Hepatocyte (in vitro differentiated cells): ENCODE results near the gene SPSB2. TPM values are rescaled to one million over a fixed set of nuclear protein-coding genes. Genes with fewer than 3 reads are reported as not detected.

Experiments used
- DNase-seq: peaks from one replicate; pipeline ENCODE4 v3.0.0-alpha.2; 2016; ENCODE audit warnings: low spot score
- H2AFZ ChIP-seq: fragments of 200-600 bp; sonication (generic); 2 replicates; pipeline ENCODE4 v1.6.0; 2016; ENCODE audit warnings: antibody characterized with exemption, mild to moderate bottlenecking
- H3K27ac ChIP-seq: fragments of 200-600 bp; sonication (generic); 2 replicates; pipeline ENCODE4 v1.5.1; 2016; ENCODE audit warnings: mild to moderate bottlenecking
- H3K27me3 ChIP-seq: fragments of 200-600 bp; sonication (generic); 2 replicates; pipeline ENCODE4 v1.6.1; 2016
- H3K36me3 ChIP-seq: fragments of 200-600 bp; sonication (generic); replicated peaks from 2 replicates; pipeline ENCODE4 v1.5.1; 2016; ENCODE audit warnings: low read depth; ENCODE audit not compliant: insufficient read depth
- H3K4me1 ChIP-seq: fragments of 200-600 bp; sonication (generic); 2 replicates; pipeline ENCODE4 v1.5.1; 2016; ENCODE audit warnings: mild to moderate bottlenecking, moderate library complexity; ENCODE audit not compliant: insufficient read depth
- H3K4me2 ChIP-seq: fragments of 200-600 bp; sonication (generic); 2 replicates; pipeline ENCODE4 v1.6.0; 2016
- H3K4me3 ChIP-seq: fragments of 200-600 bp; sonication (generic); 2 replicates; pipeline ENCODE4 v1.5.1; 2016; ENCODE audit warnings: mild to moderate bottlenecking
- H3K79me2 ChIP-seq: fragments of 200-600 bp; sonication (generic); 2 replicates; pipeline ENCODE4 v1.6.0; 2017; ENCODE audit warnings: mild to moderate bottlenecking
- H3K9me2 ChIP-seq: fragments of 200-600 bp; sonication (generic); replicated peaks from 2 replicates; pipeline ENCODE4 v1.6.0; 2017; ENCODE audit warnings: mild to moderate bottlenecking; ENCODE audit not compliant: insufficient read depth
- H3K9me3 ChIP-seq: fragments of 200-600 bp; sonication (generic); 2 replicates; pipeline ENCODE4 v1.5.1; 2016; ENCODE audit warnings: low read depth, mild to moderate bottlenecking
- H4K20me1 ChIP-seq: fragments of 200-600 bp; sonication (generic); 2 replicates; pipeline ENCODE4 v1.6.0; 2016; ENCODE audit warnings: mild to moderate bottlenecking; ENCODE audit not compliant: insufficient read depth, poor library complexity, severe bottlenecking
- CTCF ChIP-seq: fragments of 200-600 bp; sonication (generic); IDR thresholded peaks from 2 replicates; pipeline ENCODE4 v1.5.1; 2016; ENCODE audit warnings: antibody characterized with exemption, mild to moderate bottlenecking; ENCODE audit not compliant: poor library complexity
- EZH2 ChIP-seq: fragments of 200-600 bp; sonication (generic); IDR thresholded peaks from 2 replicates; pipeline ENCODE4 v1.6.1; 2016; ENCODE audit warnings: antibody characterized with exemption, mild to moderate bottlenecking, borderline replicate concordance
- EZH2phosphoT487 ChIP-seq: fragments of 200-600 bp; sonication (generic); IDR thresholded peaks from one replicate; pipeline ENCODE4 v1.6.1; 2018; ENCODE audit warnings: antibody characterized with exemption, mild to moderate bottlenecking, low read depth, moderate library complexity; ENCODE audit not compliant: unreplicated experiment, severe bottlenecking
- WGBS: methylation state at CpG from one replicate; pipeline ENCODE4 v1.1.6; 2016; ENCODE audit warnings: low lambda C conversion rate; ENCODE audit errors: missing lambda C conversion rate; 5-methylcytosine and 5-hydroxymethylcytosine counted together
- polyA plus RNA-seq: library from polyadenylated mRNA; unstranded; fragments of >200 nt; fragmentation: Nextera tagmentation; extraction: Ambion mirVana; gene quantifications from 2 replicates; pipeline ENCODE4 v1.2.1, GENCODE V29; 2016
- total RNA-seq: library from RNA; depleted of rRNA; stranded (reverse); fragments of >200 nt; gene quantifications from 2 replicates; pipeline ENCODE4 v1.2.3, GENCODE V29; 2014

The SPSB2 gene
- total and polyA plus RNA-seq, 2 experiments from 2014 or later: 11.0 to 14.1 TPM

GRCh38 chr12:6863033-6863432, 10.1 kb downstream of the SPSB2 start:
- H3K9me2 ChIP-seq: no peaks in the 10 kb centered on the region
- no peak overlapping the region for H3K4me2 ChIP-seq
- H3K9me3 ChIP-seq: no peaks in the 10 kb centered on the region
- no peak for DNase-seq
- no peak overlapping the region for H2AFZ ChIP-seq
- no peaks in the 10 kb centered on the region for H3K4me1 ChIP-seq
- no peaks in the 10 kb centered on the region for H3K27me3 ChIP-seq
- WGBS: 98% methylated on average over 11 of the region's 11 CpGs
- H4K20me1 ChIP-seq: peaks cover under 1% of the 10 kb centered on the region
- no peaks in the 10 kb centered on the region for H3K36me3 ChIP-seq
- TF ChIP-seq CTCF (no peak), EZH2phosphoT487 (no peak), EZH2 (no peak)
- peaks cover 6% of the 10 kb centered on the region for H3K79me2 ChIP-seq
- no peak overlapping the region for H3K27ac ChIP-seq
- no peak overlapping the region for H3K4me3 ChIP-seq

GRCh38 chr12:6861391-6861790, 11.7 kb downstream of the SPSB2 start:
- no peaks in the 10 kb centered on the region for H3K9me2 ChIP-seq
- no peak overlapping the region for H3K27ac ChIP-seq
- no peaks in the 10 kb centered on the region for H4K20me1 ChIP-seq
- H3K4me3 ChIP-seq: no peak overlapping the region
- H3K79me2 ChIP-seq: no peaks in the 10 kb centered on the region
- no peak overlapping the region for H3K4me2 ChIP-seq
- H3K9me3 ChIP-seq: no peaks in the 10 kb centered on the region
- DNase-seq: no peak
- no peaks in the 10 kb centered on the region for H3K36me3 ChIP-seq
- TF ChIP-seq EZH2 (no peak), CTCF (no peak), EZH2phosphoT487 (no peak)
- no peaks in the 10 kb centered on the region for H3K4me1 ChIP-seq
- no peaks in the 10 kb centered on the region for H3K27me3 ChIP-seq
- H2AFZ ChIP-seq: no peak overlapping the region
- WGBS: 99% methylated on average over 9 of the region's 9 CpGs

- over 99% methylated on average over 7 of the region's 7 CpGs for WGBS
- Histone ChIP-seq H3K36me3 (no peaks in the 10 kb centered on the region), H3K4me3 (no peak overlapping the region)
Measured at GRCh38 chr12:6860942-6861341, 12.2 kb downstream of the SPSB2 start.

More at GRCh38 chr12:6860942-6861341, 12.2 kb downstream of the SPSB2 start:
- no peaks in the 10 kb centered on the region for H3K27me3 ChIP-seq
- no peak for TF ChIP-seq EZH2phosphoT487
- TF ChIP-seq CTCF: no peak
- no peak for TF ChIP-seq EZH2
- no peak overlapping the region for H3K27ac ChIP-seq
- H3K9me3 ChIP-seq: no peaks in the 10 kb centered on the region
- H3K9me2 ChIP-seq: no peaks in the 10 kb centered on the region
- H3K4me1 ChIP-seq: no peaks in the 10 kb centered on the region
- no peak overlapping the region for H3K4me2 ChIP-seq
- no peaks in the 10 kb centered on the region for H4K20me1 ChIP-seq
- no peak for DNase-seq
- no peak overlapping the region for H2AFZ ChIP-seq
- H3K79me2 ChIP-seq: no peaks in the 10 kb centered on the region
